Mesothelial cell of epicardium (in vitro differentiated cells): Measurements from ENCODE around the gene FNIP2. TPM values are rescaled to one million over a fixed set of nuclear protein-coding genes. Genes with fewer than 3 reads are reported as not detected.
A peak's percentile ranks its signal among the peaks of the same experiment; 100 is the strongest.

Source experiments
- DNase-seq, 2 experiments: peaks; one replicate each; pipeline ENCODE4 v3.0.0; 2021; ENCODE audit warnings: low spot score in 2 of 2; ENCODE audit not compliant: unreplicated experiment in 2 of 2
- H3K27ac Mint-ChIP-seq: 2 replicates; pipeline ENCODE4 v1.8.0; 2021; ENCODE audit warnings: mixed read lengths
- H3K27me3 Mint-ChIP-seq: 2 replicates; pipeline ENCODE4 v1.8.0; 2021; ENCODE audit warnings: low read depth, mixed read lengths
- H3K36me3 Mint-ChIP-seq: 2 replicates; pipeline ENCODE4 v1.8.0; 2021; ENCODE audit warnings: mixed read lengths
- H3K4me1 Mint-ChIP-seq: 2 replicates; pipeline ENCODE4 v1.8.0; 2021; ENCODE audit warnings: mixed read lengths
- H3K4me3 Mint-ChIP-seq: 2 replicates; pipeline ENCODE4 v1.8.0; 2021; ENCODE audit warnings: mild to moderate bottlenecking, moderate library complexity, mixed read lengths
- H3K9me3 Mint-ChIP-seq: 2 replicates; pipeline ENCODE4 v1.8.0; 2021; ENCODE audit warnings: mixed read lengths
- CTCF ChIP-seq: fragments of 200-600 bp; sonication (generic); IDR thresholded peaks from one replicate; pipeline ENCODE4 v1.5.0; 2021; ENCODE audit warnings: antibody characterized with exemption; ENCODE audit not compliant: unreplicated experiment
- total RNA-seq: library from RNA; stranded (reverse); gene quantifications from 3 replicates; pipeline ENCODE4 v1.2.1, GENCODE V29; 2021

Gene FNIP2
- total RNA-seq, result 31.4 to 32.9 TPM (median 32.1 TPM) in 3 replicates

- TF ChIP-seq CTCF, result no peak
- H3K4me1 Mint-ChIP-seq, result peaks cover 34% of the 10 kb centered on the region
Observed at GRCh38 chr4:158768555-158769174, at the start of gene FNIP2. TSS of gene FNIP2 (plus strand) at chr4:158769026. CDS start at chr4:158769213, 187 bp downstream.

GRCh38 chr4:158721680-158722079 lies 47.1 kb upstream of the FNIP2 start:
- DNase-seq, result no peak
- no peak overlapping the region for H3K27ac Mint-ChIP-seq
- peak overlapping the region; percentile 91 for H3K4me3 Mint-ChIP-seq
- H3K27me3 Mint-ChIP-seq, result peaks cover 6% of the 10 kb centered on the region
- peaks cover 11% of the 10 kb centered on the region for H3K4me1 Mint-ChIP-seq
- H3K36me3 Mint-ChIP-seq, result peaks cover 24% of the 10 kb centered on the region
- H3K9me3 Mint-ChIP-seq, result no peaks in the 10 kb centered on the region
- no peak for TF ChIP-seq CTCF

More at GRCh38 chr4:158768555-158769174, at the start of gene FNIP2:
- Mint-ChIP-seq H3K36me3 (no peaks in the 10 kb centered on the region), H3K9me3 (no peaks in the 10 kb centered on the region), H3K4me3 (peak within 1 kb of the TSS; percentile 97), H3K27me3 (no peaks in the 10 kb centered on the region), H3K27ac (peak within 1 kb of the TSS; percentile 97)
- DNase-seq, result peak; percentile 66 to 79

GRCh38 chr4:158722291-158722916 lies 46.4 kb upstream of the FNIP2 start:
- Mint-ChIP-seq H3K4me3 (peak overlapping the region; percentile 91), H3K27ac (peak overlapping the region; percentile 93), H3K9me3 (no peaks in the 10 kb centered on the region), H3K36me3 (peaks cover 19% of the 10 kb centered on the region), H3K27me3 (peaks cover 11% of the 10 kb centered on the region), H3K4me1 (peaks cover 11% of the 10 kb centered on the region)
- TF ChIP-seq CTCF, result no peak
- DNase-seq, result no peak

GRCh38 chr4:158722917-158723793 lies 45.7 kb upstream of the FNIP2 start, which contains the start of gene PPID:
TSS of gene PPID (minus strand) at chr4:158723396. CDS start at chr4:158723288, 108 bp downstream.
- Mint-ChIP-seq H3K36me3 (peaks cover 12% of the 10 kb centered on the region), H3K9me3 (no peaks in the 10 kb centered on the region), H3K27me3 (peaks cover 14% of the 10 kb centered on the region), H3K27ac (peak within 1 kb of the TSS; percentile 93), H3K4me1 (peaks cover 11% of the 10 kb centered on the region), H3K4me3 (peak within 1 kb of the TSS; percentile 91)
- TF ChIP-seq CTCF, result no peak
- DNase-seq, result peak; percentile 50 to 82

- DNase-seq, result no peak
- Mint-ChIP-seq H3K36me3 (peaks cover 8% of the 10 kb centered on the region), H3K4me3 (peak overlapping the region; percentile 41), H3K27me3 (peaks cover 27% of the 10 kb centered on the region), H3K27ac (no peak overlapping the region), H3K4me1 (peaks cover 11% of the 10 kb centered on the region), H3K9me3 (no peaks in the 10 kb centered on the region)
- no peak for TF ChIP-seq CTCF
Observed at GRCh38 chr4:158724637-158725036, 44.2 kb upstream of the FNIP2 start.
